Adrenal gland (tissue), 5 donors: ENCODE measurements around the gene SAMD11.

Experiments used
- CTCF ChIP-seq, 6 experiments: fragments of 450-650 bp in 4 of 6; fragments of 200-600 bp in 2 of 6; sonication (generic) in 1 of 6; IDR thresholded peaks; 1 replicate in 5 of 6; 2 replicates in 1 of 6; pipeline versions ENCODE4 v1.5.1 to v1.8.0; 2016 to 2021; ENCODE audit warnings: antibody characterized with exemption in 6 of 6, mild to moderate bottlenecking in 2 of 6, moderate library complexity in 1 of 6
- POLR2A ChIP-seq, 2 donors: fragments of 450-650 bp; IDR thresholded peaks; one replicate each; pipeline ENCODE4 v1.6.1; 2017; ENCODE audit warnings: antibody characterized with exemption in 2 of 2, mild to moderate bottlenecking in 2 of 2, moderate library complexity in 1 of 2
- donor health status: DM: no; HTN: no; CAD: no.

GRCh38 chr1:975896-976683 lies 52.4 kb downstream of the SAMD11 start:
- TF ChIP-seq CTCF (IDR thresholded peaks at IDR 0.05) = peak; percentile 23 to 72 (median 49)
- no peak for TF ChIP-seq POLR2A (IDR thresholded peaks at IDR 0.05)
